Panc1 (cell line): ENCODE results near the gene EYS. TPM values are rescaled to one million over a fixed set of nuclear protein-coding genes. Genes with fewer than 3 reads are reported as not detected.

Experiments
- ATAC-seq: fragments of 200-7000 bp; cut with Tn5 transposase; 2 replicates; pipeline ENCODE4 v1.9.1; 2020; ENCODE audit warnings: mild to moderate bottlenecking, moderate library complexity
- BruUV-seq: library from RNA; stranded (reverse); fragments of 400-500 nt; replicated peaks from 2 replicates; lab custom pipeline; 2021; lab: Mats Ljungman, UMichigan
- CTCF ChIA-PET: fragments of 300-600 bp; sonication (Branson Sonifier 250); formaldehyde crosslinking; loops from one replicate; lab custom pipeline; 2022; ENCODE audit warnings: antibody characterized with exemption; lab: Charles Lee
- POLR2A ChIA-PET: fragments of 300-600 bp; sonication (Branson Sonifier 250); formaldehyde crosslinking; loops from one replicate; lab custom pipeline; 2022; ENCODE audit warnings: antibody characterized with exemption; lab: Charles Lee
- DNase-seq: peaks from one replicate; pipeline ENCODE4 v3.0.0-alpha.2; 2010; ENCODE audit warnings: low read depth, low spot score
- H3K27ac ChIP-seq: 2 replicates; pipeline ENCODE4 v1.5.1; 2011; ENCODE audit warnings: mild to moderate bottlenecking, low read length, inconsistent platforms
- H3K27me3 ChIP-seq: fragments of 200-500 bp; sonication (Bioruptor generic); 2 replicates; pipeline ENCODE4 v1.6.0; 2014; ENCODE audit warnings: low read length, inconsistent platforms; ENCODE audit not compliant: control insufficient read depth, insufficient read depth
- H3K36me3 ChIP-seq: fragments of 200-500 bp; sonication (Bioruptor generic); 2 replicates; pipeline ENCODE4 v1.5.1; 2014; ENCODE audit warnings: inconsistent platforms, mild to moderate bottlenecking, low read length, moderate library complexity; ENCODE audit not compliant: control insufficient read depth, insufficient read depth
- H3K4me1 ChIP-seq: 2 replicates; pipeline ENCODE4 v1.5.1; 2011; ENCODE audit warnings: inconsistent platforms, mild to moderate bottlenecking, low read length, moderate library complexity; ENCODE audit not compliant: control insufficient read depth, insufficient read depth
- H3K4me3 ChIP-seq, 2 experiments: 2 replicates each; pipeline ENCODE4 v1.5.1; 2011 to 2012; ENCODE audit warnings: low read depth in 2 of 2, low read length in 2 of 2, mild to moderate bottlenecking in 2 of 2, inconsistent platforms in 1 of 2, moderate library complexity in 1 of 2
- H3K9me3 ChIP-seq: fragments of 200-500 bp; sonication (Bioruptor generic); 2 replicates; pipeline ENCODE4 v1.5.1; 2014; ENCODE audit warnings: low read depth, mild to moderate bottlenecking, inconsistent platforms, low read length, moderate library complexity; ENCODE audit not compliant: control insufficient read depth, insufficient read depth
- CTCF ChIP-seq: fragments of 450-650 bp; IDR thresholded peaks from 2 replicates; pipeline ENCODE4 v1.5.1; 2017; ENCODE audit warnings: mild to moderate bottlenecking
- POLR2AphosphoS5 ChIP-seq: IDR thresholded peaks from 2 replicates; pipeline ENCODE4 v1.6.1; 2012; ENCODE audit warnings: mild to moderate bottlenecking, low read depth, low read length, moderate library complexity
- REST ChIP-seq, 2 experiments: IDR thresholded peaks; 2 replicates each; pipeline ENCODE4 v1.6.1; 2011 to 2012; ENCODE audit warnings: low read depth in 2 of 2, control low read depth in 1 of 2, low read length in 1 of 2, mild to moderate bottlenecking in 1 of 2, moderate library complexity in 1 of 2; ENCODE audit not compliant: insufficient read depth in 1 of 2
- SIN3A ChIP-seq: IDR thresholded peaks from 2 replicates; pipeline ENCODE4 v1.6.1; 2012; ENCODE audit warnings: low read depth, mild to moderate bottlenecking, low read length, moderate library complexity, borderline replicate concordance; ENCODE audit not compliant: insufficient read depth
- TCF7L2 ChIP-seq: IDR thresholded peaks from 2 replicates; pipeline ENCODE4 v1.6.1; 2011; ENCODE audit warnings: mild to moderate bottlenecking, low read depth, low read length, inconsistent platforms
- in situ Hi-C: cut with HindIII; loops from 2 replicates; pipeline ENCODE4 v1.10.0; 2016; ENCODE audit warnings: low sequenced_read_pairs, low pct_unique_long_range_greater_than_20kb
- intact Hi-C: fragments of 100-400 bp; cut with micrococcal nuclease; formaldehyde crosslinking; loops from one replicate; pipeline ENCODE4 v1.10.0; 2022; ENCODE audit not compliant: unreplicated experiment
- total RNA-seq: library from RNA; stranded (reverse); gene quantifications from one replicate; pipeline ENCODE4 v1.2.1, GENCODE V29; 2021; ENCODE audit not compliant: unreplicated experiment

Gene EYS
- total RNA-seq, 1 experiment from 2014 or later = not detected

DNA sequence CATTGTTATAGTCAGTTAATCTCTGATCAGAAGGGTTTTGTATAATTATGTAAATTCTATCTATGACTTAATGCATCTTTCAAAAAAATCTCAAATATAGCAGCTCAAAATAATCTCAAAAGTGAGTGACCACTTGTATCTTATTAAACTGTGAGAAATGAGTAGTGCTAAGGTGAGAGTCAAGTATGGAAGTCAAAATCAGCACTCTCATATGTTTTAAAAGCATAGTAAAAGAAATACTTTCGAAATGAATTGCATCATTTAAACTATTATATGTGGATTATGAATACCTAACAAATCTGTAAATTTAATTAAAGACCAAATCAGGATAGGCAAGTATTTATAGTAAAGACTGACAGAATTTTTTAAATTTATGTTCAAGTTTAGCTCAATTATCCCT is 1425.9 kb downstream of the EYS start:
- no peak for TF ChIP-seq POLR2AphosphoS5
- no peak for DNase-seq
- intact Hi-C loops (no loop called here), in situ Hi-C loops (no loop called here)
- H3K36me3 ChIP-seq = no peaks in the 10 kb centered on the region
- H3K9me3 ChIP-seq = no peaks in the 10 kb centered on the region
- ChIA-PET POLR2A (no interaction called here), CTCF (interaction anchor here (1.3 kb wide), 1 partner anchor 269 kb away, joined by 3 read pairs; no protein-coding TSS in a partner anchor)
- H3K27ac ChIP-seq = no peak overlapping the region
- ATAC-seq = no peak
- H3K4me3 ChIP-seq = no peak overlapping the region
- H3K27me3 ChIP-seq = no peaks in the 10 kb centered on the region
- BruUV-seq = no TSS peak
- no peaks in the 10 kb centered on the region for H3K4me1 ChIP-seq

DNA sequence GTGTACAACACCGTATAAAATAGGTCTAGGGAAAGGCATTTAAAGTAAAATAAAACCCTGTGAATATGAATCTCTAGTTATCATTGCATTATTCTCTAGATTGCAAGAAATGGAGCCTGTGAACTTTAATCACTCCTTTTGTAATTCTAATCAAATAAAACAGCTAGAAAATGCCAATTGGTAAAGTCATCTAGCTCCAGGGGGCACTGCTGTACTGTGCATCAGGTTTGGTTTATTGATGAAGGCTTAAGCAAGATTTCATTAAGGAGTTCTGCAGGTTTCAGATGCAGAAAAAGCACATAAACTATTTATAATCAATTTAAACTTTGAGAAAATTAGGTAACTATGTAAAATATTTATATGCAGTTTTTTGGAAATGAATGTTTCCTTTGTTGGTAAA is 1426.5 kb downstream of the EYS start:
- no peak overlapping the region for H3K4me3 ChIP-seq
- ChIA-PET POLR2A (no interaction called here), CTCF (interaction anchor here (1.3 kb wide), 1 partner anchor 269 kb away, joined by 3 read pairs; no protein-coding TSS in a partner anchor)
- in situ Hi-C loops = no loop called here
- no peaks in the 10 kb centered on the region for H3K9me3 ChIP-seq
- no peaks in the 10 kb centered on the region for H3K36me3 ChIP-seq
- TF ChIP-seq REST (IDR thresholded peaks at IDR 0.05; ENCODE audit: insufficient read depth in 1 of 2, low read depth in 2 of 2, low read length in 1 of 2) (no peak), CTCF (peak; percentile 39; the same call in 1 of the 2 replicates)
- DNase-seq = peak; percentile 18
- H3K27ac ChIP-seq = no peak overlapping the region
- intact Hi-C loops = no loop called here
- no peak for ATAC-seq
- H3K4me1 ChIP-seq = no peaks in the 10 kb centered on the region
- BruUV-seq = no TSS peak
- no peaks in the 10 kb centered on the region for H3K27me3 ChIP-seq

- H3K4me3 ChIP-seq = no peak overlapping the region
- CTCF ChIA-PET = no interaction called here
Measured at GRCh38 chr6:64270083-64270482, 1436.9 kb downstream of the EYS start.

More at GRCh38 chr6:64270083-64270482, 1436.9 kb downstream of the EYS start:
- Histone ChIP-seq H3K9me3 (no peaks in the 10 kb centered on the region), H3K4me1 (no peaks in the 10 kb centered on the region), H3K36me3 (no peaks in the 10 kb centered on the region), H3K27ac (no peak overlapping the region), H3K27me3 (no peaks in the 10 kb centered on the region)
- DNase-seq = no peak
- in situ Hi-C loops (no loop called here), intact Hi-C loops (no loop called here)
- ATAC-seq = no peak
- no TSS peak for BruUV-seq
- no peak for TF ChIP-seq POLR2AphosphoS5
- TF ChIP-seq CTCF = no peak
- no peak for TF ChIP-seq SIN3A
- TF ChIP-seq TCF7L2 = no peak
- no peak for TF ChIP-seq REST (IDR thresholded peaks at IDR 0.05; ENCODE audit: insufficient read depth in 1 of 2, low read depth in 2 of 2, low read length in 1 of 2)
- POLR2A ChIA-PET = no interaction called here
